SK-N-SH (cell line): Measurements from ENCODE around the gene SYT14. TPM values are rescaled to one million over a fixed set of nuclear protein-coding genes. Genes with fewer than 3 reads are reported as not detected.
A peak's percentile ranks its signal among the peaks of the same experiment; 100 is the strongest.

Experiments used
- CTCF ChIA-PET: fragments of 300-600, 350-600 bp; formaldehyde crosslinking; extraction: SDS; loops from one replicate; lab custom pipeline; 2021; lab: Yijun Ruan, JAX
- POLR2A ChIA-PET: fragments of 350-600 bp; sonication (Branson Sonifier 250); formaldehyde crosslinking; extraction: SDS; loops from one replicate; lab custom pipeline; 2020; ENCODE audit warnings: antibody characterized with exemption, inconsistent platforms; lab: Yijun Ruan, JAX
- DNase-seq: peaks from one replicate; pipeline ENCODE4 v3.0.0; 2012
- H2AFZ ChIP-seq: fragments of 200-600 bp; sonication (generic); 2 replicates; pipeline ENCODE4 v1.8.1; 2016; ENCODE audit warnings: antibody characterized with exemption, mild to moderate bottlenecking, low read depth
- H3F3A ChIP-seq: fragments of 200-600 bp; sonication (generic); replicated peaks from 2 replicates; pipeline ENCODE3; 2016; ENCODE audit warnings: antibody characterized with exemption, mild to moderate bottlenecking; ENCODE audit not compliant: insufficient read depth
- H3K27ac ChIP-seq, 2 experiments: fragments of 200-500 bp in 1 of 2; fragments of 200-600 bp in 1 of 2; sonication (Bioruptor generic) in 1 of 2; sonication (generic), shearing (Covaris generic) in 1 of 2; 2 replicates each; pipeline versions ENCODE4 v1.5.1 to v1.6.1; 2014 to 2016; ENCODE audit warnings: low read depth in 2 of 2, inconsistent platforms in 1 of 2, low read length in 1 of 2, mild to moderate bottlenecking in 1 of 2, mixed read lengths in 1 of 2
- H3K27me3 ChIP-seq: fragments of 200-600 bp; sonication (generic), shearing (Covaris generic); 2 replicates; pipeline ENCODE4 v1.6.1; 2016; ENCODE audit warnings: mixed run types; ENCODE audit not compliant: insufficient read depth
- H3K36me3 ChIP-seq, 2 experiments: fragments of 200-500 bp in 1 of 2; fragments of 200-600 bp in 1 of 2; sonication (Bioruptor generic) in 1 of 2; sonication (generic) in 1 of 2; replicated peaks in 1 of 2; 2 replicates each; pipeline versions ENCODE3 to v1.5.1; 2014 to 2016; ENCODE audit warnings: low read length in 1 of 2, mild to moderate bottlenecking in 1 of 2; ENCODE audit not compliant: insufficient read depth in 2 of 2, control insufficient read depth in 1 of 2
- H3K4me1 ChIP-seq, 2 experiments: fragments of 200-500 bp in 1 of 2; fragments of 200-600 bp in 1 of 2; sonication (Bioruptor generic) in 1 of 2; sonication (generic), shearing (Covaris generic) in 1 of 2; 2 replicates each; pipeline versions ENCODE4 v1.5.1 to v1.6.1; 2014 to 2016; ENCODE audit warnings: low read depth in 1 of 2, low read length in 1 of 2, mixed run types in 1 of 2; ENCODE audit not compliant: insufficient read depth in 2 of 2, control insufficient read depth in 1 of 2
- H3K4me2 ChIP-seq: fragments of 200-600 bp; sonication (generic), shearing (Covaris generic); 2 replicates; pipeline ENCODE4 v1.6.1; 2017; ENCODE audit warnings: mixed run types
- H3K4me3 ChIP-seq, 2 experiments: fragments of 200-500 bp in 1 of 2; fragments of 200-600 bp in 1 of 2; sonication (Bioruptor generic) in 1 of 2; sonication (generic), shearing (Covaris generic) in 1 of 2; 2 replicates each; pipeline versions ENCODE4 v1.5.1 to v1.8.1; 2014 to 2016; ENCODE audit warnings: low read depth in 2 of 2, inconsistent platforms in 1 of 2, low read length in 1 of 2, mild to moderate bottlenecking in 1 of 2, mixed read lengths in 1 of 2, moderate library complexity in 1 of 2
- H3K79me2 ChIP-seq: fragments of 200-600 bp; sonication (generic); 2 replicates; pipeline ENCODE4 v1.8.1; 2017; ENCODE audit warnings: mild to moderate bottlenecking; ENCODE audit not compliant: insufficient read depth
- H3K9ac ChIP-seq: fragments of 200-600 bp; sonication (generic); 2 replicates; pipeline ENCODE4 v1.6.1; 2017; ENCODE audit warnings: mixed run types
- H3K9me2 ChIP-seq: fragments of 200-600 bp; sonication (generic); 2 replicates; pipeline ENCODE4 v1.6.1; 2017; ENCODE audit warnings: mixed run types
- H3K9me3 ChIP-seq: fragments of 200-600 bp; sonication (generic); 2 replicates; pipeline ENCODE4 v1.6.1; 2017; ENCODE audit warnings: mixed run types, mild to moderate bottlenecking, moderate library complexity
- H4K20me1 ChIP-seq: fragments of 200-600 bp; sonication (generic); 2 replicates; pipeline ENCODE4 v1.6.1; 2017; ENCODE audit warnings: mild to moderate bottlenecking, mixed run types; ENCODE audit not compliant: insufficient read depth
- CTCF ChIP-seq: fragments of 200-600 bp; sonication (generic); IDR thresholded peaks from 2 replicates; pipeline ENCODE4 v1.6.1; 2017; ENCODE audit warnings: antibody characterized with exemption, mild to moderate bottlenecking, moderate library complexity
- EP300 ChIP-seq, 2 experiments: IDR thresholded peaks; 2 replicates each; pipeline versions ENCODE4 v1.4.0 to v1.6.1; 2012; ENCODE audit warnings: borderline replicate concordance in 1 of 2, low read depth in 1 of 2, low read length in 1 of 2
- EZH2phosphoT487 ChIP-seq: fragments of 200-600 bp; sonication (generic); IDR thresholded peaks from 2 replicates; pipeline ENCODE4 v1.6.1; 2017; ENCODE audit warnings: low read depth, mixed run types, mild to moderate bottlenecking, antibody characterized with exemption, moderate library complexity, borderline replicate concordance
- FOSL2 ChIP-seq: IDR thresholded peaks from 2 replicates; pipeline ENCODE4 v1.4.0; 2012; ENCODE audit warnings: low read depth, mild to moderate bottlenecking, moderate library complexity, borderline replicate concordance
- FOXJ3 ChIP-seq: sonication (generic); formaldehyde crosslinking; IDR thresholded peaks from 2 replicates; pipeline ENCODE4 v1.5.1; 2020; ENCODE audit warnings: mild to moderate bottlenecking, missing genetic modification reagents
- FOXM1 ChIP-seq: IDR thresholded peaks from 2 replicates; pipeline ENCODE4 v1.4.0; 2012; ENCODE audit warnings: low read depth, mild to moderate bottlenecking
- JUND ChIP-seq: IDR thresholded peaks from 2 replicates; pipeline ENCODE4 v1.4.0; 2012
- MEF2A ChIP-seq: IDR thresholded peaks from 2 replicates; pipeline ENCODE4 v1.4.0; 2012; ENCODE audit warnings: low read depth, borderline replicate concordance
- NFIC ChIP-seq: IDR thresholded peaks from 2 replicates; pipeline ENCODE4 v1.4.0; 2012; ENCODE audit warnings: borderline replicate concordance
- NRF1 ChIP-seq: IDR thresholded peaks from 2 replicates; pipeline ENCODE4 v1.6.1; 2012; ENCODE audit warnings: low read depth, mild to moderate bottlenecking, low read length
- RCOR1 ChIP-seq: fragments of 150-350 bp; IDR thresholded peaks from 2 replicates; pipeline ENCODE4 v1.6.1; 2017; ENCODE audit warnings: antibody characterized with exemption, low read length
- RXRA ChIP-seq: IDR thresholded peaks from 2 replicates; pipeline ENCODE4 v1.4.0; 2012; ENCODE audit warnings: low read depth, mild to moderate bottlenecking, borderline replicate concordance
- SMC3 ChIP-seq: IDR thresholded peaks from 2 replicates; pipeline ENCODE4 v1.6.1; 2012; ENCODE audit warnings: low read depth, low read length, improper control_type of control experiment
- TAF1 ChIP-seq: IDR thresholded peaks from 2 replicates; pipeline ENCODE4 v1.6.1; 2012; ENCODE audit warnings: low read depth, mild to moderate bottlenecking, low read length, moderate library complexity, borderline replicate concordance
- TCF12 ChIP-seq: IDR thresholded peaks from 2 replicates; pipeline ENCODE4 v1.4.0; 2012
- TEAD4 ChIP-seq: IDR thresholded peaks from 2 replicates; pipeline ENCODE4 v1.4.0; 2012; ENCODE audit warnings: mild to moderate bottlenecking, borderline replicate concordance; ENCODE audit not compliant: insufficient read depth
- YY1 ChIP-seq: IDR thresholded peaks from 2 replicates; pipeline ENCODE4 v1.4.0; 2012; ENCODE audit warnings: low read depth, mild to moderate bottlenecking
- ZBTB33 ChIP-seq: IDR thresholded peaks from 2 replicates; pipeline ENCODE4 v1.4.0; 2012; ENCODE audit warnings: low read depth, borderline replicate concordance
- WGBS: methylation state at CpG from one replicate; pipeline ENCODE4 v1.1.6; 2017; ENCODE audit warnings: low lambda C conversion rate; 5-methylcytosine and 5-hydroxymethylcytosine counted together
- polyA plus RNA-seq, 3 experiments: library from polyadenylated mRNA; depleted of rRNA; stranded (reverse); fragments of >200 nt; gene quantifications; 2 replicates each; pipeline ENCODE4 v1.2.3, GENCODE V29; 2012
- TF ChIP-seq, protein P1 (sequence below): fragments of 150-350 bp; IDR thresholded peaks from 2 replicates; pipeline ENCODE4 v1.6.1; 2017; ENCODE audit warnings: antibody characterized with exemption, low read length, low read depth, borderline replicate concordance
- TF ChIP-seq, protein P2 (sequence below): fragments of 150-350 bp; IDR thresholded peaks from 2 replicates; pipeline ENCODE4 v1.6.1; 2016; ENCODE audit warnings: mild to moderate bottlenecking, low read depth, low read length
- TF ChIP-seq, protein P3 (sequence below): IDR thresholded peaks from 2 replicates; pipeline ENCODE4 v1.6.1; 2012; ENCODE audit warnings: mild to moderate bottlenecking, low read depth, low read length, moderate library complexity

The SYT14 gene
- polyA plus RNA-seq, 1 of the 3 experiments (the other 2 are of a cell fraction) = 1.2 TPM

GRCh38 chr1:209895709-209896108 lies 42.3 kb upstream of the SYT14 start (continued):
- TF ChIP-seq ZBTB33 = no peak
- TF ChIP-seq RXRA = no peak
- TF ChIP-seq JUND = peak; percentile 51
- TF ChIP-seq, protein P1, sequence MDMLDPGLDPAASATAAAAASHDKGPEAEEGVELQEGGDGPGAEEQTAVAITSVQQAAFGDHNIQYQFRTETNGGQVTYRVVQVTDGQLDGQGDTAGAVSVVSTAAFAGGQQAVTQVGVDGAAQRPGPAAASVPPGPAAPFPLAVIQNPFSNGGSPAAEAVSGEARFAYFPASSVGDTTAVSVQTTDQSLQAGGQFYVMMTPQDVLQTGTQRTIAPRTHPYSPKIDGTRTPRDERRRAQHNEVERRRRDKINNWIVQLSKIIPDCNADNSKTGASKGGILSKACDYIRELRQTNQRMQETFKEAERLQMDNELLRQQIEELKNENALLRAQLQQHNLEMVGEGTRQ = no peak
- peak; percentile 57 for TF ChIP-seq TCF12
- TF ChIP-seq FOSL2 = peak; percentile 50; the same call in 1 of the 2 replicates
- no peak for TF ChIP-seq FOXJ3 (CRISPR knock-in tag)
- TF ChIP-seq MEF2A = peak; percentile 34; the same call in 1 of the 2 replicates
- TF ChIP-seq YY1 = no peak
- TF ChIP-seq CTCF = no peak
- TF ChIP-seq RCOR1 = no peak
- TF ChIP-seq, protein P2, sequence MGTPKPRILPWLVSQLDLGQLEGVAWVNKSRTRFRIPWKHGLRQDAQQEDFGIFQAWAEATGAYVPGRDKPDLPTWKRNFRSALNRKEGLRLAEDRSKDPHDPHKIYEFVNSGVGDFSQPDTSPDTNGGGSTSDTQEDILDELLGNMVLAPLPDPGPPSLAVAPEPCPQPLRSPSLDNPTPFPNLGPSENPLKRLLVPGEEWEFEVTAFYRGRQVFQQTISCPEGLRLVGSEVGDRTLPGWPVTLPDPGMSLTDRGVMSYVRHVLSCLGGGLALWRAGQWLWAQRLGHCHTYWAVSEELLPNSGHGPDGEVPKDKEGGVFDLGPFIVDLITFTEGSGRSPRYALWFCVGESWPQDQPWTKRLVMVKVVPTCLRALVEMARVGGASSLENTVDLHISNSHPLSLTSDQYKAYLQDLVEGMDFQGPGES = no peak
- TF ChIP-seq EP300 (IDR thresholded peaks at IDR 0.05; ENCODE audit: borderline replicate concordance in 1 of 2, low read depth in 1 of 2, low read length in 1 of 2) = peak in 1 of 2 experiments; percentile 75; a peak in 1 of 4 replicates
- TF ChIP-seq TAF1 = no peak
- no peak for TF ChIP-seq FOXM1
- TF ChIP-seq, all 33 proteins: peak for 7

- Histone ChIP-seq H3K4me1 (peaks cover under 1 to 34% of the 10 kb centered on the region in 2 experiments; a peak in 2 of 4 replicates), H3K9me2 (no peaks in the 10 kb centered on the region), H3K27ac (peak overlapping the region in 1 of 2 experiments; percentile 97; a peak in 2 of 4 replicates), H2AFZ (no peak overlapping the region), H3K9me3 (no peaks in the 10 kb centered on the region), H3K27me3 (no peaks in the 10 kb centered on the region), H3F3A (peaks cover 34% of the 10 kb centered on the region), H3K79me2 (no peaks in the 10 kb centered on the region), H3K36me3 (no peaks in the 10 kb centered on the region), H4K20me1 (no peaks in the 10 kb centered on the region), H3K9ac (peak overlapping the region; percentile 59; the same call in 1 of the 2 replicates), H3K4me3 (no peak overlapping the region), H3K4me2 (peak overlapping the region; percentile 22; the same call in 1 of the 2 replicates)
- 84% methylated on average over 4 of the region's 4 CpGs for WGBS
- CTCF ChIA-PET = interaction anchor here (0.6 to 1.2 kb wide), 4 partner anchors 13 to 1575 kb away, joined by 3 to 4 read pairs (median 4); no protein-coding TSS in a partner anchor
- no peak for DNase-seq
- POLR2A ChIA-PET = no interaction called here
- no peak for TF ChIP-seq RXRA
- TF ChIP-seq FOXJ3 (CRISPR knock-in tag) = no peak
- TF ChIP-seq NFIC = no peak
- no peak for TF ChIP-seq TEAD4
- no peak for TF ChIP-seq MEF2A
- TF ChIP-seq, protein P3, sequence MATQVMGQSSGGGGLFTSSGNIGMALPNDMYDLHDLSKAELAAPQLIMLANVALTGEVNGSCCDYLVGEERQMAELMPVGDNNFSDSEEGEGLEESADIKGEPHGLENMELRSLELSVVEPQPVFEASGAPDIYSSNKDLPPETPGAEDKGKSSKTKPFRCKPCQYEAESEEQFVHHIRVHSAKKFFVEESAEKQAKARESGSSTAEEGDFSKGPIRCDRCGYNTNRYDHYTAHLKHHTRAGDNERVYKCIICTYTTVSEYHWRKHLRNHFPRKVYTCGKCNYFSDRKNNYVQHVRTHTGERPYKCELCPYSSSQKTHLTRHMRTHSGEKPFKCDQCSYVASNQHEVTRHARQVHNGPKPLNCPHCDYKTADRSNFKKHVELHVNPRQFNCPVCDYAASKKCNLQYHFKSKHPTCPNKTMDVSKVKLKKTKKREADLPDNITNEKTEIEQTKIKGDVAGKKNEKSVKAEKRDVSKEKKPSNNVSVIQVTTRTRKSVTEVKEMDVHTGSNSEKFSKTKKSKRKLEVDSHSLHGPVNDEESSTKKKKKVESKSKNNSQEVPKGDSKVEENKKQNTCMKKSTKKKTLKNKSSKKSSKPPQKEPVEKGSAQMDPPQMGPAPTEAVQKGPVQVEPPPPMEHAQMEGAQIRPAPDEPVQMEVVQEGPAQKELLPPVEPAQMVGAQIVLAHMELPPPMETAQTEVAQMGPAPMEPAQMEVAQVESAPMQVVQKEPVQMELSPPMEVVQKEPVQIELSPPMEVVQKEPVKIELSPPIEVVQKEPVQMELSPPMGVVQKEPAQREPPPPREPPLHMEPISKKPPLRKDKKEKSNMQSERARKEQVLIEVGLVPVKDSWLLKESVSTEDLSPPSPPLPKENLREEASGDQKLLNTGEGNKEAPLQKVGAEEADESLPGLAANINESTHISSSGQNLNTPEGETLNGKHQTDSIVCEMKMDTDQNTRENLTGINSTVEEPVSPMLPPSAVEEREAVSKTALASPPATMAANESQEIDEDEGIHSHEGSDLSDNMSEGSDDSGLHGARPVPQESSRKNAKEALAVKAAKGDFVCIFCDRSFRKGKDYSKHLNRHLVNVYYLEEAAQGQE = no peak
- TF ChIP-seq YY1 = no peak
- no peak for TF ChIP-seq EZH2phosphoT487
- TF ChIP-seq NRF1 = no peak
- TF ChIP-seq SMC3 = no peak
Measured at GRCh38 chr1:209896346-209896745, 41.7 kb upstream of the SYT14 start.
